ENCODE results near the gene HTR5A. TPM values are rescaled to one million over a fixed set of nuclear protein-coding genes. Genes with fewer than 3 reads are reported as not detected.

HTR5A gene
- total and polyA plus RNA-seq, 2 experiments from 2014 or later: not detected

- no peaks in the 10 kb centered on the region for H3K79me2 ChIP-seq
- H2AFZ ChIP-seq: no peak overlapping the region
- no peaks in the 10 kb centered on the region for H3K9me3 ChIP-seq (ENCODE audit: low read depth)
- TF ChIP-seq EZH2phosphoT487 (IDR thresholded peaks at IDR 0.05; ENCODE audit: low read depth, severe bottlenecking, unreplicated experiment): no peak
- no peak for TF ChIP-seq CTCF (IDR thresholded peaks at IDR 0.05; ENCODE audit: poor library complexity)
- H3K27ac ChIP-seq: no peak overlapping the region
- no peak for DNase-seq (ENCODE audit: low spot score)
- 49% methylated on average over 5 of the region's 5 CpGs for WGBS (ENCODE audit: low lambda C conversion rate, missing lambda C conversion rate)
- no peak overlapping the region for H3K4me2 ChIP-seq
- no peaks in the 10 kb centered on the region for H3K9me2 ChIP-seq (replicated peaks; ENCODE audit: insufficient read depth)
- no peaks in the 10 kb centered on the region for H3K4me1 ChIP-seq (ENCODE audit: insufficient read depth)
- H3K4me3 ChIP-seq: no peak overlapping the region
- no peaks in the 10 kb centered on the region for H4K20me1 ChIP-seq (ENCODE audit: insufficient read depth, poor library complexity, severe bottlenecking)
- no peaks in the 10 kb centered on the region for H3K27me3 ChIP-seq
- no peaks in the 10 kb centered on the region for H3K36me3 ChIP-seq (replicated peaks; ENCODE audit: insufficient read depth, low read depth)
Observed at GRCh38 chr7:155062411-155062810, 7.7 kb upstream of the HTR5A start.

- Histone ChIP-seq H3K79me2 (no peaks in the 10 kb centered on the region), H3K4me3 (no peak overlapping the region), H3K36me3 (replicated peaks; ENCODE audit: insufficient read depth, low read depth) (no peaks in the 10 kb centered on the region), H3K9me3 (ENCODE audit: low read depth) (no peaks in the 10 kb centered on the region), H4K20me1 (ENCODE audit: insufficient read depth, poor library complexity, severe bottlenecking) (no peaks in the 10 kb centered on the region), H2AFZ (no peak overlapping the region), H3K9me2 (replicated peaks; ENCODE audit: insufficient read depth) (no peaks in the 10 kb centered on the region), H3K4me1 (ENCODE audit: insufficient read depth) (no peaks in the 10 kb centered on the region), H3K4me2 (no peak overlapping the region), H3K27ac (no peak overlapping the region), H3K27me3 (no peaks in the 10 kb centered on the region)
- TF ChIP-seq EZH2phosphoT487 (IDR thresholded peaks at IDR 0.05; ENCODE audit: low read depth, severe bottlenecking, unreplicated experiment) (no peak), EZH2 (IDR thresholded peaks at IDR 0.05; ENCODE audit: borderline replicate concordance) (no peak), CTCF (IDR thresholded peaks at IDR 0.05; ENCODE audit: poor library complexity) (no peak)
- WGBS (ENCODE audit: low lambda C conversion rate, missing lambda C conversion rate): 55% methylated on average over 4 of the region's 4 CpGs
- no peak for DNase-seq (ENCODE audit: low spot score)
Observed at GRCh38 chr7:155064186-155064585, 5.9 kb upstream of the HTR5A start.

DNA sequence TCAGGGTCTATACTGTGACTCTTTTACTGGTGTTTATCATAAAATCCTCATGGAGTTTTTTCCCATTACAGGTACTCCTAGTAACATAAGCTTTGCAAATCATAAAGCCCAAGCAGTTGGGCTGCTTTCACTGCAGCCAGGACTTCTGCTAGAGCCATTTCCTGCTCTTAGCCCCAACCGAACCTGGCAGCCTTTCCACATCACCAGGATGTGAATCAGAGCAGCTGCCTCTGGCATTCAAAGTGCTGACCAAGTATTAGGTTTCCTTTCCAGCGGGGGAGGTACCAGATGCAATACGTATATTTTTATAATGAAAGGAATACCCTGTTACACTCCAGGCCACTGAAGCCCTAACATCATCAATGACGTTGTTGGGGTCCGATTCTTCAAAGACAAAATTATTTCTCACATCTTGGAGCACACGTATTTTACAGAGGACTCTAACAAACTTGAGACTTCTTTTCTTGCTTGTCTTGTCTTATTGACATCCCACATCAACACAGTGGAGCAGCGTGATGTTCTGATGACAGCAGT, 3.6 kb upstream of the HTR5A start:
- Histone ChIP-seq H3K9me3 (ENCODE audit: low read depth) (no peaks in the 10 kb centered on the region), H3K4me2 (no peak overlapping the region), H3K27me3 (no peaks in the 10 kb centered on the region), H3K4me1 (ENCODE audit: insufficient read depth) (no peaks in the 10 kb centered on the region), H3K79me2 (no peaks in the 10 kb centered on the region), H2AFZ (no peak overlapping the region), H3K9me2 (replicated peaks; ENCODE audit: insufficient read depth) (no peaks in the 10 kb centered on the region), H4K20me1 (ENCODE audit: insufficient read depth, poor library complexity, severe bottlenecking) (no peaks in the 10 kb centered on the region), H3K27ac (no peak overlapping the region), H3K4me3 (no peak overlapping the region), H3K36me3 (replicated peaks; ENCODE audit: insufficient read depth, low read depth) (no peaks in the 10 kb centered on the region)
- 74% methylated on average over 7 of the region's 7 CpGs for WGBS (ENCODE audit: low lambda C conversion rate, missing lambda C conversion rate)
- TF ChIP-seq EZH2phosphoT487 (IDR thresholded peaks at IDR 0.05; ENCODE audit: low read depth, severe bottlenecking, unreplicated experiment): no peak
- no peak for TF ChIP-seq EZH2 (IDR thresholded peaks at IDR 0.05; ENCODE audit: borderline replicate concordance)
- no peak for TF ChIP-seq CTCF (IDR thresholded peaks at IDR 0.05; ENCODE audit: poor library complexity)
- no peak for DNase-seq (ENCODE audit: low spot score)
